Left colon (tissue), 2 donors: ENCODE measurements around the gene MAP3K21. TPM values are rescaled to one million over a fixed set of nuclear protein-coding genes. Genes with fewer than 3 reads are reported as not detected.

Source experiments
- ATAC-seq: fragments of 200-7000 bp; cut with Tn5 transposase; one replicate; pipeline ENCODE4 v1.9.1; 2020; ENCODE audit warnings: mild to moderate bottlenecking, moderate library complexity
- DNase-seq, 2 donors: peaks; one replicate each; pipeline ENCODE4 v3.0.0-alpha.2; 2020
- intact Hi-C, 2 donors: fragments of 100-400 bp; cut with DNase I in 1 of 2; cut with micrococcal nuclease in 1 of 2; formaldehyde crosslinking; loops; one replicate each; pipeline versions ENCODE4 v1.11.2 to v1.14.0; 2022; cut with DNase I, micrococcal nuclease
- long read RNA-seq: library from polyadenylated mRNA; unstranded; transcript quantifications from one replicate; pipeline ENCODE4 v2.0.0, GENCODE V29; 2021
- total RNA-seq, 2 donors: library from RNA; stranded (reverse); fragmentation: NEBNext Ultra II Directional; extraction: Animal tissue kit (Norgen Biotek cat#: 25700); gene quantifications; one replicate each; pipeline ENCODE4 v1.2.1, GENCODE V29; 2021
- donor health status: DM: no; HTN: no; CAD: no.
- donor health status: DM: yes; HTN: yes; CAD: no.

The MAP3K21 gene
- 10 to 100 TPM; 16.3 to 18.1 TPM for total RNA-seq
- long read RNA-seq, full-length matches to known transcripts: 3 of 11 reads
- long read RNA-seq, partial matches to known transcripts: 5 of 11 reads
- long read RNA-seq, other reads (novel, unspliced or antisense): 3 of 11 reads

- intact Hi-C loops: no loop called here
- ATAC-seq (peak; percentile 65), DNase-seq (no peak)
Measured at GRCh38 chr1:233327651-233328141, at the start of gene MAP3K21. MAP3K21 (plus strand) TSS chr1:233327724; CDS start chr1:233328029, 305 bp downstream.

- intact Hi-C loops: no loop called here
- DNase-seq (no peak), ATAC-seq (no peak)
Measured at GRCh38 chr1:233278631-233279030, 48.9 kb upstream of the MAP3K21 start.

GRCh38 chr1:233279971-233280370 is 47.6 kb upstream of the MAP3K21 start:
- ATAC-seq: no peak
- DNase-seq: no peak
- intact Hi-C loops: no loop called here

GRCh38 chr1:233281711-233282581 is 45.6 kb upstream of the MAP3K21 start:
- no peak for DNase-seq

GRCh38 chr1:233282582-233282886 is 45.0 kb upstream of the MAP3K21 start:
- ATAC-seq (no peak), DNase-seq (no peak)
- intact Hi-C loops: no loop called here

More at GRCh38 chr1:233281711-233282581, 45.6 kb upstream of the MAP3K21 start:
- ATAC-seq: no peak
- intact Hi-C loops: no loop called here

GRCh38 chr1:233289676-233290075 is 37.8 kb upstream of the MAP3K21 start:
- ATAC-seq (peak; percentile 58), DNase-seq (no peak)
- intact Hi-C loops: no loop called here

- intact Hi-C loops: no loop called here
- DNase-seq: no peak
- ATAC-seq: no peak
Measured at GRCh38 chr1:233290396-233291034, 37.0 kb upstream of the MAP3K21 start.

GRCh38 chr1:233293556-233294446 is 33.7 kb upstream of the MAP3K21 start:
- ATAC-seq (no peak), DNase-seq (no peak)
- intact Hi-C loops: no loop called here

- peak in 1 of 2 donors; percentile 20 for DNase-seq
- intact Hi-C loops: no loop called here
- no peak for ATAC-seq
Measured at GRCh38 chr1:233294913-233295236, 32.6 kb upstream of the MAP3K21 start.

- peak; percentile 60 to 73 for DNase-seq
- intact Hi-C loops: no loop called here
- ATAC-seq: peak; percentile 96
Measured at GRCh38 chr1:233295237-233295974, 32.1 kb upstream of the MAP3K21 start, which contains the start of gene PCNX2. PCNX2 (minus strand) TSS chr1:233295725; CDS start chr1:233295478, 247 bp downstream.

- DNase-seq: no peak
- peak; percentile 11 for ATAC-seq
- intact Hi-C loops: no loop called here
Measured at GRCh38 chr1:233295975-233296322, 31.6 kb upstream of the MAP3K21 start.

- ATAC-seq (no peak), DNase-seq (no peak)
- intact Hi-C loops: no loop called here
Measured at GRCh38 chr1:233299450-233299849, 28.1 kb upstream of the MAP3K21 start.

- ATAC-seq (no peak), DNase-seq (no peak)
- intact Hi-C loops: loop anchor here in 1 of 2 donors (10.0 kb wide), 1 partner anchor 494 kb away; no protein-coding TSS in a partner anchor
Measured at GRCh38 chr1:233300326-233300725, 27.2 kb upstream of the MAP3K21 start.

GRCh38 chr1:233304489-233305102 is 22.9 kb upstream of the MAP3K21 start:
- DNase-seq: no peak
- intact Hi-C loops: loop anchor here in 1 of 2 donors (10.0 kb wide), 1 partner anchor 490 kb away; no protein-coding TSS in a partner anchor
- ATAC-seq: peak; percentile 56

GRCh38 chr1:233313434-233314155 is 13.9 kb upstream of the MAP3K21 start:
- intact Hi-C loops: no loop called here
- no peak for ATAC-seq
- DNase-seq: no peak

- DNase-seq: no peak
- ATAC-seq: no peak
- intact Hi-C loops: no loop called here
Measured at GRCh38 chr1:233315718-233316301, 11.7 kb upstream of the MAP3K21 start.

GRCh38 chr1:233316473-233316872 is 11.1 kb upstream of the MAP3K21 start:
- intact Hi-C loops: no loop called here
- DNase-seq (no peak), ATAC-seq (no peak)
